Osteocyte (in vitro differentiated cells): ENCODE results near the gene GRB10. TPM values are rescaled to one million over a fixed set of nuclear protein-coding genes. Genes with fewer than 3 reads are reported as not detected.
A peak's percentile ranks its signal among the peaks of the same experiment; 100 is the strongest.

Source experiments
- DNase-seq: peaks from one replicate; pipeline ENCODE4 v3.0.0; 2021; ENCODE audit warnings: mixed read lengths; ENCODE audit not compliant: unreplicated experiment; ENCODE audit errors: extremely low spot score
- H3K27ac Mint-ChIP-seq: one replicate; pipeline ENCODE4 v1.8.0; 2021; ENCODE audit warnings: mild to moderate bottlenecking, mixed read lengths; ENCODE audit not compliant: unreplicated experiment
- H3K27me3 Mint-ChIP-seq: one replicate; pipeline ENCODE4 v1.8.0; 2021; ENCODE audit warnings: mixed read lengths; ENCODE audit not compliant: unreplicated experiment
- H3K36me3 Mint-ChIP-seq: one replicate; pipeline ENCODE4 v1.8.0; 2021; ENCODE audit warnings: mixed read lengths; ENCODE audit not compliant: unreplicated experiment
- H3K4me1 Mint-ChIP-seq: one replicate; pipeline ENCODE4 v1.8.0; 2021; ENCODE audit warnings: mixed read lengths; ENCODE audit not compliant: unreplicated experiment
- H3K4me3 Mint-ChIP-seq: one replicate; pipeline ENCODE4 v1.8.0; 2021; ENCODE audit warnings: mild to moderate bottlenecking, moderate library complexity, mixed read lengths; ENCODE audit not compliant: unreplicated experiment
- H3K9me3 Mint-ChIP-seq: one replicate; pipeline ENCODE4 v1.8.0; 2021; ENCODE audit warnings: mixed read lengths; ENCODE audit not compliant: unreplicated experiment
- long read RNA-seq: library from polyadenylated mRNA; unstranded; transcript quantifications from one replicate; pipeline ENCODE4 v2.0.0, GENCODE V29; 2021
- total RNA-seq: library from RNA; stranded (reverse); gene quantifications from 2 replicates; pipeline ENCODE4 v1.2.1, GENCODE V29; 2021
- TF ChIP-seq, protein P1 (sequence below): fragments of 200-600 bp; sonication (generic); IDR thresholded peaks from 2 replicates; pipeline ENCODE4 v1.5.0; 2021; ENCODE audit warnings: antibody characterized with exemption, mild to moderate bottlenecking, moderate library complexity

Gene GRB10
- total RNA-seq = 47.4 and 51.3 TPM in 2 replicates
- long read RNA-seq, partial matches to known transcripts = 6 of 25 reads
- long read RNA-seq, other reads (novel, unspliced or antisense) = 19 of 25 reads

DNA sequence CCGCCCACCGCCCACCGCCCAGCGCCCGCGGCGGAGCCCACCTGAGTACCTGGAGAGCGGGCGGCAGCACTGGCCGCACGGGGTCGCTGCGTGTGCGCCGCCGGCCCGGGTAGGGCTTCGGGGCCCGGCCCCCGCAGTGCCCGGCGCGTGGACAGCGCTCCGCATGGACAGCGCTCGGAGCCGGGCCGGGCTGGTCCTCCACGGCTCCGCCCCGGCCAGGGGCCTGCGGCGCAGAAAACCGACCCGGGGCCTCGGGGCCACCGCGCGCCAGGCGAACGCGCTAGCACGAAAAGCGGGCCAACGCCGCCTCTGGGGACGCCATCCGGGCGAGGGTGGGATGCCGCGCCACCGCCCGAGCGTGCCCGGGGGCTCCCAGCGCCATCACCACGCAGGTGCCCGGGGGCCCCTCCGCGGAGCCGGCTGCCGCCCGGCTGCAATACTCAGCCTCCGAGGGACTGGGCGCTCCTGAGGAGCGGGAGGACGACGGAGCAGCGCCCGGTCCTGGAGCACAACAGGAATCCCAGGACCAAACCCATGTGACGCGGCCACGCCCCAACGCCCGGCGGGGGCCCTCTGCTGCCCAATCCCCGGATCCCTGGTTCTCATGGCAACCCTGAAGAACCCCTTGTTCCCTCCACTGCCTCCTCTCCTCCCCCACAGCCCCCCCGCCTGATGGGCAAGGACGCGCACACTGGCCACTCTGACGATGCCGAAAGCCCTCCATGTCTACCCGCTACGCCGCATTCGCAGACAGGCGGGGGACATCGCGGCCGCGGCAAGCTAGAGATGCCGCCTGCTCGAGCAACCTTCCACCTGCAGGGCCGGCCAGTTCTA, at the start of gene GRB10:
GRB10 (minus strand) TSS at position 522 of the 834 bp plus-strand sequence. CDS start 50,574 bp downstream, outside the sequence.
- no peak for DNase-seq
- Mint-ChIP-seq H3K4me1 (peaks cover 54% of the 10 kb centered on the region), H3K27me3 (no peaks in the 10 kb centered on the region), H3K4me3 (peak within 1 kb of the TSS; percentile 72), H3K36me3 (peaks cover 11% of the 10 kb centered on the region), H3K27ac (peak within 1 kb of the TSS; percentile 60), H3K9me3 (peaks cover 9% of the 10 kb centered on the region)
- TF ChIP-seq, protein P1, sequence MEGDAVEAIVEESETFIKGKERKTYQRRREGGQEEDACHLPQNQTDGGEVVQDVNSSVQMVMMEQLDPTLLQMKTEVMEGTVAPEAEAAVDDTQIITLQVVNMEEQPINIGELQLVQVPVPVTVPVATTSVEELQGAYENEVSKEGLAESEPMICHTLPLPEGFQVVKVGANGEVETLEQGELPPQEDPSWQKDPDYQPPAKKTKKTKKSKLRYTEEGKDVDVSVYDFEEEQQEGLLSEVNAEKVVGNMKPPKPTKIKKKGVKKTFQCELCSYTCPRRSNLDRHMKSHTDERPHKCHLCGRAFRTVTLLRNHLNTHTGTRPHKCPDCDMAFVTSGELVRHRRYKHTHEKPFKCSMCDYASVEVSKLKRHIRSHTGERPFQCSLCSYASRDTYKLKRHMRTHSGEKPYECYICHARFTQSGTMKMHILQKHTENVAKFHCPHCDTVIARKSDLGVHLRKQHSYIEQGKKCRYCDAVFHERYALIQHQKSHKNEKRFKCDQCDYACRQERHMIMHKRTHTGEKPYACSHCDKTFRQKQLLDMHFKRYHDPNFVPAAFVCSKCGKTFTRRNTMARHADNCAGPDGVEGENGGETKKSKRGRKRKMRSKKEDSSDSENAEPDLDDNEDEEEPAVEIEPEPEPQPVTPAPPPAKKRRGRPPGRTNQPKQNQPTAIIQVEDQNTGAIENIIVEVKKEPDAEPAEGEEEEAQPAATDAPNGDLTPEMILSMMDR = peak; percentile 46

- Mint-ChIP-seq H3K27ac (no peak overlapping the region), H3K36me3 (no peaks in the 10 kb centered on the region), H3K27me3 (no peaks in the 10 kb centered on the region), H3K4me3 (no peak overlapping the region), H3K4me1 (peaks cover 18% of the 10 kb centered on the region), H3K9me3 (no peaks in the 10 kb centered on the region)
- TF ChIP-seq, protein P1 = no peak
- DNase-seq = no peak
Measured at GRCh38 chr7:50828801-50829200, 46.1 kb upstream of the GRB10 start.

DNA sequence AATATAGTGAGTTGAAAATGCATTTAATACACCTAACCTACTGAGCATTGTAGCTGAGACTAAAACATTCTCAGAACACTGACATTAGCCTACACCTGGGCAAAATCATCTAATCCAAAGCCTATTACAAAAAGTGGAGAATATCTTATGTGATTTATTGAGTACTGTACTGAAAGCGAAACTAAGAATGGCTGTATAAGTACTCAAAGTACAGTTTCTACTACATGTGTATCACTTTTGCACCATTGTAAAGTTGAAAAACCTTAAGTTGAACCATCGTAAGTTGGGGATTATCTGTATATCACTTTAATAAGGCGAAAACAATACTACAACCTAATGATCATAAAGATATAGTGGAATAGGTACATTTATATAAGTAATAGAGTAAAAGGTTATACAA, 45.4 kb upstream of the GRB10 start:
- H3K27me3 Mint-ChIP-seq = no peaks in the 10 kb centered on the region

DNA sequence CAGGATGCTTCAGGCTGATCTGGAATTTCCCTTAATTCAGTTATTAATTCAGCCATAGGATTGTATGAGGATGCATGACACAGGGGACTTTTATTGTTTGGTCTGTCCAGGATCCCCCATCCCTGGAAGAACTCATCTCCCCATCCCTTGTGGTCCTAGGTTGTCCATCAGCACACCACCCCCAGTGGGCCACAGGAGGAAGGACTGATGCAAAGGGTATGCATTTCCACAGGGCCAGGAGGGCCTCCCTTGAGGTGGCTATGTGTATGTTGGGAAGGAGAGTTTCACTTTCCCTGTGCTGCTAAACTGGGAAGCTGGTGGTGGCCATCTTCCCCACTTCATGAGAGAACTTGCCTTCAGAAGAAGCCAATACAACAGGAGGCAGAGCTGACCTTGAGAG, 44.6 kb upstream of the GRB10 start:
- TF ChIP-seq, protein P1 = no peak
- no peaks in the 10 kb centered on the region for H3K27me3 Mint-ChIP-seq

More for the DNA sequence above, 45.4 kb upstream of the GRB10 start:
- Mint-ChIP-seq H3K9me3 (no peaks in the 10 kb centered on the region), H3K36me3 (no peaks in the 10 kb centered on the region), H3K27ac (no peak overlapping the region), H3K4me1 (peaks cover 18% of the 10 kb centered on the region), H3K4me3 (no peak overlapping the region)
- no peak for DNase-seq
- TF ChIP-seq, protein P1 = no peak

More for the DNA sequence above, 44.6 kb upstream of the GRB10 start:
- H3K36me3 Mint-ChIP-seq = no peaks in the 10 kb centered on the region
- no peak overlapping the region for H3K4me3 Mint-ChIP-seq
- peaks cover 21% of the 10 kb centered on the region for H3K4me1 Mint-ChIP-seq
- no peaks in the 10 kb centered on the region for H3K9me3 Mint-ChIP-seq
- no peak overlapping the region for H3K27ac Mint-ChIP-seq
- no peak for DNase-seq
